GM18498 (cell line): ENCODE measurements around the gene KSR1.

Source experiments
- ATAC-seq: cut with Tn5 transposase; IDR thresholded peaks from one replicate; pipeline ENCODE4 v1.9.1; 2021; ENCODE audit warnings: mild to moderate bottlenecking, moderate library complexity; ENCODE audit not compliant: unreplicated experiment

Gene KSR1

GRCh38 chr17:27603421-27603770 is 147.1 kb downstream of the KSR1 start:
- ATAC-seq, result no peak

- no peak for ATAC-seq
Measured at GRCh38 chr17:27603880-27604794, 147.9 kb downstream of the KSR1 start.

GRCh38 chr17:27605409-27605808 is 149.2 kb downstream of the KSR1 start:
- no peak for ATAC-seq

- ATAC-seq, result no peak
Measured at GRCh38 chr17:27607521-27608091, 151.4 kb downstream of the KSR1 start.

GRCh38 chr17:27608328-27609230 is 152.3 kb downstream of the KSR1 start:
- ATAC-seq, result no peak

- ATAC-seq, result no peak
Measured at GRCh38 chr17:27609611-27610303, 153.5 kb downstream of the KSR1 start.

GRCh38 chr17:27610304-27610677 is 154.0 kb downstream of the KSR1 start:
- ATAC-seq, result no peak

- ATAC-seq, result no peak
Measured at GRCh38 chr17:27612160-27612770, 156.0 kb downstream of the KSR1 start.

GRCh38 chr17:27613433-27613832 is 157.2 kb downstream of the KSR1 start:
- no peak for ATAC-seq

- ATAC-seq, result no peak
Measured at GRCh38 chr17:27615121-27615520, 158.9 kb downstream of the KSR1 start.

GRCh38 chr17:27616414-27616813 is 160.2 kb downstream of the KSR1 start:
- no peak for ATAC-seq

GRCh38 chr17:27618417-27618816 is 162.2 kb downstream of the KSR1 start:
- ATAC-seq, result no peak

- ATAC-seq, result no peak
Measured at GRCh38 chr17:27620721-27621120, 164.5 kb downstream of the KSR1 start.

GRCh38 chr17:27621536-27621935 is 165.3 kb downstream of the KSR1 start:
- no peak for ATAC-seq

GRCh38 chr17:27621942-27622559 is 165.8 kb downstream of the KSR1 start:
- no peak for ATAC-seq

GRCh38 chr17:27622986-27623385 is 166.7 kb downstream of the KSR1 start:
- ATAC-seq, result no peak

GRCh38 chr17:27623614-27624013 is 167.4 kb downstream of the KSR1 start:
- ATAC-seq, result no peak

- no peak for ATAC-seq
Measured at GRCh38 chr17:27624539-27624938, 168.3 kb downstream of the KSR1 start.

- ATAC-seq, result no peak
Measured at GRCh38 chr17:27625856-27626255, 169.6 kb downstream of the KSR1 start.

GRCh38 chr17:27627514-27627913 is 171.3 kb downstream of the KSR1 start:
- ATAC-seq, result no peak
